ENCODE measurements around the gene HSF2. TPM values are rescaled to one million over a fixed set of nuclear protein-coding genes. Genes with fewer than 3 reads are reported as not detected.

Gene HSF2
- total RNA-seq, 1 donor: 32.9 TPM

- H3K9me3 ChIP-seq (ENCODE audit: low read depth, low read length): no peaks in the 10 kb centered on the region
- H4K20me1 ChIP-seq (ENCODE audit: insufficient read depth, low read length): peaks cover 20% of the 10 kb centered on the region
- H3K27me3 ChIP-seq (ENCODE audit: insufficient read depth, low read length): no peaks in the 10 kb centered on the region
- no peak overlapping the region for H3K4me3 ChIP-seq (ENCODE audit: insufficient read depth, low read length)
- no peak overlapping the region for H3K4me2 ChIP-seq (ENCODE audit: insufficient read depth, low read length)
- H3K4me1 ChIP-seq (ENCODE audit: insufficient read depth, low read length): peaks cover 8% of the 10 kb centered on the region
- H2AFZ ChIP-seq (ENCODE audit: low read length): no peak overlapping the region
- H3K79me2 ChIP-seq (ENCODE audit: insufficient read depth, low read length): peaks cover 97% of the 10 kb centered on the region
- H3K27ac ChIP-seq (ENCODE audit: low read depth, low read length): no peak overlapping the region
- peak; percentile 56 for DNase-seq (ENCODE audit: insufficient read length, low spot score, missing footprints)
- TF ChIP-seq CTCF (IDR thresholded peaks at IDR 0.05; ENCODE audit: extremely low read depth, low read depth, low read length): peak; percentile 24
- H3K36me3 ChIP-seq (ENCODE audit: insufficient read depth, low read length): no peaks in the 10 kb centered on the region
Measured at GRCh38 chr6:122405417-122405816, 6.0 kb downstream of the HSF2 start.

GRCh38 chr6:122406187-122406586 lies 6.7 kb downstream of the HSF2 start:
- peaks cover 12% of the 10 kb centered on the region for H4K20me1 ChIP-seq (ENCODE audit: insufficient read depth, low read length)
- no peak overlapping the region for H3K4me3 ChIP-seq (ENCODE audit: insufficient read depth, low read length)
- DNase-seq (ENCODE audit: insufficient read length, low spot score, missing footprints): no peak
- H3K36me3 ChIP-seq (ENCODE audit: insufficient read depth, low read length): no peaks in the 10 kb centered on the region
- no peak for TF ChIP-seq CTCF (IDR thresholded peaks at IDR 0.05; ENCODE audit: extremely low read depth, low read depth, low read length)
- H3K79me2 ChIP-seq (ENCODE audit: insufficient read depth, low read length): peaks cover 97% of the 10 kb centered on the region
- no peak overlapping the region for H3K4me2 ChIP-seq (ENCODE audit: insufficient read depth, low read length)
- H2AFZ ChIP-seq (ENCODE audit: low read length): no peak overlapping the region
- no peaks in the 10 kb centered on the region for H3K27me3 ChIP-seq (ENCODE audit: insufficient read depth, low read length)
- H3K27ac ChIP-seq (ENCODE audit: low read depth, low read length): no peak overlapping the region
- H3K9me3 ChIP-seq (ENCODE audit: low read depth, low read length): no peaks in the 10 kb centered on the region
- H3K4me1 ChIP-seq (ENCODE audit: insufficient read depth, low read length): peaks cover under 1% of the 10 kb centered on the region

- H3K9me3 ChIP-seq (ENCODE audit: low read depth, low read length): no peaks in the 10 kb centered on the region
- H4K20me1 ChIP-seq (ENCODE audit: insufficient read depth, low read length): peaks cover 8% of the 10 kb centered on the region
- H3K27ac ChIP-seq (ENCODE audit: low read depth, low read length): no peak overlapping the region
- no peaks in the 10 kb centered on the region for H3K27me3 ChIP-seq (ENCODE audit: insufficient read depth, low read length)
- DNase-seq (ENCODE audit: insufficient read length, low spot score, missing footprints): no peak
- no peak overlapping the region for H3K4me3 ChIP-seq (ENCODE audit: insufficient read depth, low read length)
- no peaks in the 10 kb centered on the region for H3K4me1 ChIP-seq (ENCODE audit: insufficient read depth, low read length)
- no peak for TF ChIP-seq CTCF (IDR thresholded peaks at IDR 0.05; ENCODE audit: extremely low read depth, low read depth, low read length)
- H3K4me2 ChIP-seq (ENCODE audit: insufficient read depth, low read length): no peak overlapping the region
- peaks cover 85% of the 10 kb centered on the region for H3K79me2 ChIP-seq (ENCODE audit: insufficient read depth, low read length)
- H3K36me3 ChIP-seq (ENCODE audit: insufficient read depth, low read length): no peaks in the 10 kb centered on the region
- H2AFZ ChIP-seq (ENCODE audit: low read length): no peak overlapping the region
Measured at GRCh38 chr6:122407712-122408111, 8.3 kb downstream of the HSF2 start.

- no peaks in the 10 kb centered on the region for H3K27me3 ChIP-seq (ENCODE audit: insufficient read depth, low read length)
- peaks cover 8% of the 10 kb centered on the region for H4K20me1 ChIP-seq (ENCODE audit: insufficient read depth, low read length)
- no peak for TF ChIP-seq CTCF (IDR thresholded peaks at IDR 0.05; ENCODE audit: extremely low read depth, low read depth, low read length)
- H3K79me2 ChIP-seq (ENCODE audit: insufficient read depth, low read length): peaks cover 80% of the 10 kb centered on the region
- DNase-seq (ENCODE audit: insufficient read length, low spot score, missing footprints): no peak
- H3K9me3 ChIP-seq (ENCODE audit: low read depth, low read length): no peaks in the 10 kb centered on the region
- no peak overlapping the region for H2AFZ ChIP-seq (ENCODE audit: low read length)
- no peaks in the 10 kb centered on the region for H3K4me1 ChIP-seq (ENCODE audit: insufficient read depth, low read length)
- H3K36me3 ChIP-seq (ENCODE audit: insufficient read depth, low read length): no peaks in the 10 kb centered on the region
- no peak overlapping the region for H3K4me2 ChIP-seq (ENCODE audit: insufficient read depth, low read length)
- H3K27ac ChIP-seq (ENCODE audit: low read depth, low read length): no peak overlapping the region
- H3K4me3 ChIP-seq (ENCODE audit: insufficient read depth, low read length): no peak overlapping the region
Measured at GRCh38 chr6:122408240-122408639, 8.8 kb downstream of the HSF2 start.

All from osteoblast (primary cell).